Measurements from ENCODE around the gene MED25. TPM values are rescaled to one million over a fixed set of nuclear protein-coding genes. Genes with fewer than 3 reads are reported as not detected.

MED25 gene
- total and polyA plus RNA-seq, 2 of the 8 experiments (the other 6 are each of a cell fraction or from before 2014, with no cell fraction given) = 21.6 to 71.4 TPM

GRCh38 chr19:49874503-49875157 lies 56.5 kb downstream of the MED25 start:
- POLR2A ChIA-PET (ENCODE audit: partially characterized antibody) = interaction anchor here (0.7 to 6.2 kb wide), 6 partner anchors 8 to 185 kb away, joined by 3 to 76 read pairs (median 22); partner anchors contain the start of genes ATF5, NUP62 and PNKP
- peak overlapping the region in 1 of 4 experiments; percentile 10; a peak in 2 of 7 replicates for H3K9ac ChIP-seq (replicated peaks in 1 of 4; ENCODE audit: extremely low read depth in 1 of 4, low read depth in 3 of 4, low read length in 3 of 4)
- TF ChIP-seq TEAD4 (IDR thresholded peaks at IDR 0.05; ENCODE audit: low read depth, low read length) = no peak

More at GRCh38 chr19:49874503-49875157, 56.5 kb downstream of the MED25 start:
- peaks cover 18% of the 10 kb centered on the region for H3K79me1 ChIP-seq (ENCODE audit: low read depth, low read length)
- no peak overlapping the region for H3K14ac ChIP-seq (ENCODE audit: insufficient read length)
- H3K23ac ChIP-seq (ENCODE audit: insufficient read length) = no peak overlapping the region
- H2AFZ ChIP-seq (ENCODE audit: low read length) = no peak overlapping the region
- H4K5ac ChIP-seq (ENCODE audit: insufficient read length, low read depth, low read length) = no peak overlapping the region
- 0 out of 2 replicates have a peak overlapping the region, but pooled peaks have one; percentile 16 for H3K27ac ChIP-seq (ENCODE audit: low read depth, low read length)
- H3K4me1 ChIP-seq (replicated peaks in 1 of 4; ENCODE audit: control insufficient read depth in 3 of 4, insufficient read depth in 4 of 4, low read length in 3 of 4) = peaks cover 0 to 15% (median 10%) of the 10 kb centered on the region in 4 experiments; a peak in 6 of 7 replicates
- no peak overlapping the region for H3K4ac ChIP-seq (replicated peaks; ENCODE audit: insufficient read length, low read depth, low read length)
- no peak overlapping the region for H2AK5ac ChIP-seq (ENCODE audit: low read depth, low read length)
- no peak overlapping the region for H3K56ac ChIP-seq (replicated peaks; ENCODE audit: insufficient read length, low read depth, low read length)
- H4K91ac ChIP-seq (replicated peaks; ENCODE audit: insufficient read length, low read length) = no peak overlapping the region
- peaks cover 0 to 3% of the 10 kb centered on the region in 2 experiments for H4K20me1 ChIP-seq (replicated peaks in 1 of 2; ENCODE audit: control insufficient read depth in 1 of 2, insufficient read depth in 2 of 2, low read length in 2 of 2)
- no peak for DNase-seq (ENCODE audit: low read depth in 1 of 2, low spot score in 2 of 2)
- H3K18ac ChIP-seq (ENCODE audit: extremely low read depth, low read length) = no peak overlapping the region
- no peak overlapping the region for H2BK120ac ChIP-seq (replicated peaks; ENCODE audit: low read depth, low read length)
- H3K9me3 ChIP-seq (ENCODE audit: insufficient read depth in 2 of 2, low read depth in 1 of 2, low read length in 1 of 2) = no peaks in the 10 kb centered on the region
- H2BK12ac ChIP-seq (ENCODE audit: low read depth, low read length) = 0 out of 2 replicates have a peak overlapping the region, but pooled peaks have one; percentile 11
- H4K8ac ChIP-seq (ENCODE audit: extremely low read depth, insufficient read depth, low read length) = peak overlapping the region; percentile 73
- no peak overlapping the region for H2BK20ac ChIP-seq (ENCODE audit: low read length)
- H3K79me2 ChIP-seq (ENCODE audit: control insufficient read depth in 1 of 2, insufficient read depth in 2 of 2, low read length in 2 of 2) = peaks cover 0 to 30% of the 10 kb centered on the region in 2 experiments; a peak in 2 of 4 replicates
- peak overlapping the region in 1 of 4 experiments; percentile 90; a peak in 1 of 8 replicates for H3K4me3 ChIP-seq (ENCODE audit: extremely low read depth in 1 of 4, insufficient read depth in 2 of 4, low read depth in 3 of 4, low read length in 4 of 4)
- WGBS, 2 experiments (ENCODE audit: extremely low coverage in 1 of 2, insufficient coverage in 1 of 2, insufficient read length in 1 of 2, insufficient replicate concordance in 2 of 2, low coverage in 1 of 2, low lambda C conversion rate in 2 of 2, missing lambda C conversion rate in 1 of 2) = 94% methylated on average over 11 of the region's 11 CpGs; no CpG with 5 or more reads in 1 of the 2 experiments
- CTCF ChIA-PET (ENCODE audit: partially characterized antibody) = interaction anchor here (1.2 to 1.8 kb wide), 2 partner anchors 11 to 29 kb away, joined by 3 to 6 read pairs; no protein-coding TSS in a partner anchor
- H2BK5ac ChIP-seq (ENCODE audit: low read depth, low read length) = no peak overlapping the region
- peak overlapping the region; percentile 90 to 92; a peak in 2 of 4 replicates for H3K4me2 ChIP-seq (ENCODE audit: insufficient read depth in 1 of 2, low read depth in 2 of 2, low read length in 2 of 2)
- H2BK15ac ChIP-seq (ENCODE audit: low read length) = 0 out of 2 replicates have a peak overlapping the region, but pooled peaks have one; percentile 29
- H3K23me2 ChIP-seq (ENCODE audit: low read depth, low read length) = peaks cover 22% of the 10 kb centered on the region
- no peak for FAIRE-seq
- peaks cover 0 to 7% (median 4%) of the 10 kb centered on the region in 4 experiments; a peak in 4 of 8 replicates for H3K36me3 ChIP-seq (ENCODE audit: control insufficient read depth in 2 of 4, insufficient read depth in 4 of 4, low read length in 3 of 4)
- H3K27me3 ChIP-seq (replicated peaks in 1 of 4; ENCODE audit: control insufficient read depth in 3 of 4, extremely low read depth in 1 of 4, insufficient read depth in 3 of 4, low read length in 3 of 4) = no peaks in the 10 kb centered on the region
